ENCODE data around the gene AUH. TPM values are rescaled to one million over a fixed set of nuclear protein-coding genes. Genes with fewer than 3 reads are reported as not detected.

The AUH gene
- total and polyA plus RNA-seq, 7 donors, result 9.9 to 20.6 (median 14.1) TPM

GRCh38 chr9:91395553-91396471 lies 34.1 kb upstream of the AUH start:
- no peak for ATAC-seq
- Histone ChIP-seq H3K4me3 (no peak overlapping the region), H3K4me1 (no peaks in the 10 kb centered on the region), H3K27me3 (ENCODE audit: insufficient read depth in 3 of 3, low read length in 2 of 3) (no peaks in the 10 kb centered on the region), H3K27ac (no peak overlapping the region), H3K9me3 (no peaks in the 10 kb centered on the region), H3K36me3 (ENCODE audit: insufficient read depth in 1 of 2, low read depth in 1 of 2) (no peaks in the 10 kb centered on the region)
- intact Hi-C loops (cut with DNase I), result loop anchor here in 1 of 2 donors (2.0 kb wide), 1 partner anchor 63 kb away; no protein-coding TSS in a partner anchor
- no peak for TF ChIP-seq CTCF (IDR thresholded peaks at IDR 0.05)
- no peak for DNase-seq
- WGBS, 3 donors, result 76 to 86% (median 78%) methylated on average over 7 of the region's 7 CpGs

DNA sequence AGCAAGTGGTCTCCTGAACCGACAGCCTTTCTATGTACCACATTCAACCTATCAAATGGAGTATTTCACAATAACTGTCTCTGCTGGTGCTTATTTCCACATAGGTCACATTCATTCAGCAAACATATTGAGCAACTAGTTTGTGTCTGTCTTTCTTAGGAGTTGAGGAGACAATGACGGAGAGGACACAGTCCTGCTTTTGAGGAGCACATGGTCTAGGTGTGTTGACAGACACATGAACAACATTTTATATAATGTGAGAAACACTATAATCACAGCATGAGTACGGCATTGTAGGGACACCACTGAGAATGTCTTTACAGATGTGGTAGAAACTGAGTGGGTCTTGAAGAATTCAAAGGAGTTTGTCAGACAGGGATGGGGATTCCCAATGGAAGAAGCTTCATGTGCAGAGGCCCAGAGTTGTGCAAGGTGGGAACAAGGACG lies 33.4 kb upstream of the AUH start:
- no peaks in the 10 kb centered on the region for H3K27me3 ChIP-seq (ENCODE audit: insufficient read depth in 3 of 3, low read length in 2 of 3)
- H3K9me3 ChIP-seq, result no peaks in the 10 kb centered on the region
- no peaks in the 10 kb centered on the region for H3K4me1 ChIP-seq
- TF ChIP-seq CTCF (IDR thresholded peaks at IDR 0.05), result no peak
- H3K36me3 ChIP-seq (ENCODE audit: insufficient read depth in 1 of 2, low read depth in 1 of 2), result no peaks in the 10 kb centered on the region
- no peak overlapping the region for H3K4me3 ChIP-seq
- intact Hi-C loops (cut with DNase I), result loop anchor here in 1 of 2 donors (2.0 kb wide), 1 partner anchor 62 kb away; no protein-coding TSS in a partner anchor
- no peak overlapping the region for H3K27ac ChIP-seq
- WGBS, 3 donors, result 82 to 86% (median 83%) methylated on average over 4 of the region's 4 CpGs
- no peak for DNase-seq
- peak in 3 of 4 donors; percentile 56 to 67 (median 58) for ATAC-seq

DNA sequence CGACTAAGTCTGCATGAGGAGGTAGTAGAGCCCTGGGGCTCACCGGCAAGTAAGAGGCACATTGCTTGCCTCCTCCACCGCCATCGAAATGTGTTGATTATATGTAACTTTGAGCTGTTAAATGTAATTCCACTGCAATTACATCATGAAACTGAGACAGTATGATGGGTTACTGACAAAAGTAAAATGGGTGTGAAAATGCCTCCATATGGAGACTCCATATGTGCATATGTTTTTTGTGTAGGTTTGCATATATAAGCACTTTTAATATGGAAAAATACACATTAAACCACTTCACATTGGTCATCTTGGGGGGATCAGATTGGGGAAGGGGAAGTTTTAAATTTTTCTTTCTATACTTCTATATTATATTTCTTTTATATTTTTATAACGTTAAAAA lies 32.1 kb upstream of the AUH start:
- intact Hi-C loops (cut with DNase I), result loop anchor here in 1 of 2 donors (2.0 kb wide), 1 partner anchor 61 kb away; no protein-coding TSS in a partner anchor

GRCh38 chr9:91392435-91392834 lies 30.7 kb upstream of the AUH start:
- Histone ChIP-seq H3K27ac (no peak overlapping the region), H3K4me1 (no peaks in the 10 kb centered on the region), H3K9me3 (no peaks in the 10 kb centered on the region), H3K36me3 (ENCODE audit: insufficient read depth in 1 of 2, low read depth in 1 of 2) (no peaks in the 10 kb centered on the region), H3K27me3 (ENCODE audit: insufficient read depth in 3 of 3, low read length in 2 of 3) (no peaks in the 10 kb centered on the region), H3K4me3 (no peak overlapping the region)
- 94 to 100% (median 95%) methylated on average over 1 of the region's 1 CpG for WGBS, 3 donors
- intact Hi-C loops (cut with DNase I), result no loop called here
- DNase-seq, result no peak
- TF ChIP-seq CTCF (IDR thresholded peaks at IDR 0.05), result no peak
- no peak for ATAC-seq

More for the DNA sequence above, 32.1 kb upstream of the AUH start:
- TF ChIP-seq CTCF (IDR thresholded peaks at IDR 0.05), result no peak
- H3K4me1 ChIP-seq, result no peaks in the 10 kb centered on the region
- DNase-seq (no peak), ATAC-seq (no peak)
- no peaks in the 10 kb centered on the region for H3K9me3 ChIP-seq
- WGBS, 3 donors, result 95 to 97% (median 96%) methylated on average over 5 of the region's 5 CpGs
- H3K27ac ChIP-seq, result no peak overlapping the region
- no peak overlapping the region for H3K4me3 ChIP-seq
- H3K27me3 ChIP-seq (ENCODE audit: insufficient read depth in 3 of 3, low read length in 2 of 3), result no peaks in the 10 kb centered on the region
- no peaks in the 10 kb centered on the region for H3K36me3 ChIP-seq (ENCODE audit: insufficient read depth in 1 of 2, low read depth in 1 of 2)

Measured in psoas muscle (tissue), 8 donors.